HG02870 (cell line): ENCODE results near the gene ARL1.
"Not testable (repeated sequence)": the region's sequence is repeated elsewhere in the genome, so short reads cannot be mapped to it uniquely, and the experiment has no call there.

Experiments
- ATAC-seq: cut with Tn5 transposase; IDR thresholded peaks from one replicate; pipeline ENCODE4 v1.9.1; 2021; ENCODE audit warnings: mild to moderate bottlenecking, moderate library complexity; ENCODE audit not compliant: unreplicated experiment

The ARL1 gene

DNA sequence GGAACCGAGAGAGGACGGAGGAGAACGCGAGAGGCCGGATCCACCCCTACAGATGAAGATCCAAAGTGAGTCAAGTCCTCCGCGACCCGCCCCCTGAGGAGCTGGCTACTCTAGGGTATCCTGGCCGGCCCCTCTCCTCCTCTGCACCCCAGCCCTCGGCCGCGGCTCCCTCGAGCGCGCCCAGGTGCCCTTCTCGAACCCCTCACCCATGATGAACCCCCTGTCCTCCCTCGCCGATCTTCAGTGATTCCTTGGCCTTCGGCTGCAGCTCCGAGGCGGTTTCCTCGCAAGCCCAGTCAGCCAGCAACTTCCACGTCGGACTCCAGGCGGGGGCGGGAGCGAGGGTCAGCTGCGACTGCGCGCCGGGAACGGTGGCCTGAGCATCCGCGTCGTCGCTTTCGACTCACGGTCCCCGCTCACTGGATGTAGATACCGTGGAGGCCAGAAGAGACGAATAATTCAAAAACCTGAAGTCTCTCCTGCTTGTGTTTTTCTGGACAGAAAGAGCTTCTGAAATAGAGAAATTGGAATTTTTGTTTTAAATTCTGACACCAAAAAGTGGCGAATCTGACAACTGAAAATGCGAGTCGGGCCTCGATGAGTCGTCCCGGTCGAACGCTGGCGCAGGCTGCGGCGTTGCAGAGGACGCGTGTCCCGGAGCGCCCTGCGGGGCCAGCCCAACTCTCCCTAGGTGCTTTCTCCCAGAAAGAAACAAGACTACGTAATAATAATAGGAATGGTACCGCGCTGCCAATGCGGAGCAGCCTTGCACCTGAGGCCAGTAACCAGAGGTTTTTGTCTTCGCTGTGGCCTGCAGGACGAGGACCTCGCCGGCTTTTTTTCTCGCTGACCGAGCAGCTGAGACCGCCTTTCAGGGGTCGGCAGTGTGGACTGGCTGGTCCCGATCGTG is at the start of gene ARL1:
Gene ARL1 (minus strand): TSS at position 337 of the 910 bp plus-strand sequence. CDS start 127 bp downstream, at position 210.
- ATAC-seq, result peak; percentile 70

DNA sequence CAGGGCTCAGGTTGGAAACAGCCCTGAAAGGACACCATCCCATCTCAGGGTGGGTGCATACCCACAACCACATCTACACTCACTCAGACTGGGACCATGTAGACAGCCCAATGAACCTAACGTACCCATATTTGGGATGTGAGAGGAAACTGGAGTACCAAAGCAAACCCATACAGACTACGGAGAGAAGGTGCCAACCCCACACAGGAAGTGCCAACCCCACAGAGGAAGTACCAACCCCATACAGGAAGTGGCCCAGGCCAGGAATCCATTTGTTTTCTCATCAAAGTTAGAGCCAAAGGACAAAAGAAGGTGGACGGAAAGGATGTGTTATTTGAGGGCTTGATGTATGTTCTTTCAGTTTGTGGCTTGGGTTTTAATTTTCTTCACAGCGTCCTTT is 48.1 kb upstream of the ARL1 start:
- no peak for ATAC-seq

DNA sequence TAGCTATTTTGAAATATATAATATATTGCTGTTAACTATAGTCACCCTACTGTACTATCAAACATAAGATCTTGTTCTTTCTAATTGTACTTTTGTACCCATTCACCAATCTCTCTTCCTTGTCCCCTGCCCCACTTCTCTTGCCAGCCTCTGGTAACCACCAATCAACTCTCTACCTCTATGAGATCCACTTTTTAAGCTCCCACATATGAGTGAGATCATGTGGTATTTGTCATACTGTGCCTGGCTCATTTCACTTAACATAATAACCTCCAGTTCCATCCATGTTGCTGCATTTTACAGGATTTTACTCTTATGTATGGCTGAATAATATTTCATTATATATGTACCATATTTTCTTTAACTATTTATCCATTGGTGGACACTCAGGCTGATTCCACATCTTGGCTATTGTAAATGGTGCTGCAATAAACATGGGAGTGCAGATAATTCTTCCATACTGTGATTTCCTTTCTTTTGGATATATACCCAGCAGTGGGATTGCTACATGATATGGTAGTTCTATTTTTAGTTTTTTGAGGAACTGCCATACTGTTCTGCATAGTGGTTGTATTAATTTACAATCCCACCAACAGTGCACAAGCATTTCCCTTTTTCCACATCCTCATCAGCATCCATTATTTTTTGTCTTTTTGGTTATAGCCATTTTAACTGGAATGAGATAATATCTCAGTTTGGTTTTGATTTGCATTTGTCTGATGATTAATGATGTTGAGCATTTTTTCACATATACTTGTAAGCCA is 34.1 kb upstream of the ARL1 start:
- ATAC-seq, result no peak

DNA sequence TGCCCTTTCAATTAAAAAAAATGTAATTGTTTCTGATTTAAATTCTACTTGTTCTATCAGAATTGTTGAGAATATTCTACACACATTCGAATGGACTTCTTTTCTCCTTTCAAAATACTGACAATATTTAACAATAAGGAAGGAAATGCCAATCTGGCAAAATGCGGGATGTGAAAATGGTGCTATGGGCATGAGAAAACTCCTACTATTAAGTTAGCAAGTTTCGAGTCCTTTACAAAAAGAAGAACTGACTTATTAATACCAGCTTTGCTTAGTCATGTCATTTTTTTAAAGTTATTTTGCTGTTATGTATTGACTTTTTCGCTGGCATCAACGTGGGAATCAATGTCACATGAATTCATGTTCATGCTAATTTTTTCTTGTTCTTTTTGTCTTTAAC is 31.7 kb upstream of the ARL1 start:
- ATAC-seq, result no peak

DNA sequence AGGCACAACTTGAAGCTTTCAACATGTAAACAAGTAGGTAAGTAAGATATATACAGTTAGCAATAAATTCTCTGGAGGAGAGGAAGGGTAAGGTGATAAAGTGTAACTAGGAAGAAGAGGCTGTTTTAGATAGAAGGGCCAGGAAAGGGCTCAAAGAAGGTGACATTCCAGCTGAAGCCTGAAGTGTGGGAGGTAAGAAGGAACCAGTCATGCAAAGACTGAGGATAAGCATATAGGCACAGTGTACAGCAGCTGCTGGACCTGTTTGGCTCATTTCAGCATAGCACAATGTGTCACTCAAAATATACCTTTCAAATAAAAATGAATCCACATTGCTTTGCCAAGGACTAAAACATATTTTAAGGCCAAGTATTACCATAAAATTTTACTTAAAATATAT is 28.6 kb upstream of the ARL1 start:
- no peak for ATAC-seq

DNA sequence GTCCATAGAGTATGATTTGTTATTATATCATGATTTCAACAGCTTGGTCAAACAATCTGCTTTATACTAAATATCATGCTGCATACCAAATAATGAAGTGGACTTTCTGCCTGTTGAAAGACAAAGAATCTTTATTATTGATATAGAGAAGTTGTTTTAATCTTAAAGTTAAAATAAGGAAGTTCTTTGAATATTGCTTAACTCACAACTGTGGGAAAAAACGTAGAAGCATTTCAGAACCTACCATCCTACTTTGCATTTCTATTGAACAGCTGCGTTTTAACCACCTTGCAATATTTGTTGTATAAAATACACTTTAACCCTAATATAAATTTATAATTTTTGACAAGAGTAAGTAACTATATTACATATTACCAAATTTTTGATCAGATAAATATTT is 22.9 kb upstream of the ARL1 start:
- no peak for ATAC-seq

DNA sequence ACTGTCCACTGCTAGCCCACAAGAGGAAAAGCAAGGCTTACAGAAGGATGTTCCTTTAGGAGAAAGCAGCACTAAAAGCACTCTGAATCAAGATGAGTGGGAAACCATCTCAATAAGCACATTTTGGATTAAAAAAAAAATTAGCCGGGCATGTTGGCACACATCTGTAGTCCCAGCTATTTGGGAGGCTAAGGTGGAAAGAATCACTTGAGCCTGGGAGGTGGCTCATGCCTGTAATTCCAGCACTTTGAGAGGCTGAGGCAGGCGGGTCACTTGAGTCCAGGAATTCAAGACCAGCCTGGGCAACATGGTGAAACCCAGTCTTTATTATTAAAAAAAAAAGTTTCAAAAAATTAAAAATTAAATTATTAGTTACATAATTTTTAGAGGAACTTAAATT is 17.0 kb upstream of the ARL1 start:
- no peak for ATAC-seq

DNA sequence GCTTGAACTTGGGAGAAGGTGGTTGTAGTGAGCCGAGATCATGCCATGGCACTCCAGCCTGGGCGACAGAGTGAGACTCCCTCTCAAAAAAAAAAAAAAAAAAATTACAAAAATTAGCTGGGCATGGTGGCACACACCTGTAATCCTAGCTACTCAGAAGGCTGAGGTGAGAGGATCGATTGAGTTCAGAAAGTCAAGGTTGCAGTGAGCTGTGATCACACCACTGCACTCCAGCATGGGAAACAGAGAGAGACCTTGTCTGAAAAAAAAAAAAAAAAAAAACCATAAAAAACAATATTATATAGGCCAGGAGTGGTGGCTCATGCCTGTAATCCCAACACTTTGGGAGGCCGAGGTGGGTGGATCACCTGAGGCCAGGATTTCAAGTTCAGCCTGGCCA is 14.5 kb upstream of the ARL1 start:
- ATAC-seq, result not testable (repeated sequence)

DNA sequence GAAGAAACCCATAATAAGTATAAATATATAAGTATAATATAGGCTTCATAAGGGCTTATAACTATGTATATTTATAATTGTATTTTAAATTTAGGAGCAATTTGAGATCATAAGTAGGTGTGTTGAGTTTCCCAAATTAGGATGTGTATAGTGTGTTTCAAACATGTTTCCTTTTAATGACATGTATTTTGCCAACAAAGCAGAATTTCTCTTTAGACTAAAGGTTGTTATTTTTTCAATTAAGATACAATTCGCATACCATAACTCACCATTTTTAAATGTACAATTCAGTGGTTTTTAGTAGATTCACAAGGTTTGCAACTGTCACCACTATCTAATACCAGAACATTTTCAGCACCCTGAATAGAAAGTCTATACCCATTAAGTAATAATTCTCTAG is 7.7 kb upstream of the ARL1 start:
- ATAC-seq, result no peak

DNA sequence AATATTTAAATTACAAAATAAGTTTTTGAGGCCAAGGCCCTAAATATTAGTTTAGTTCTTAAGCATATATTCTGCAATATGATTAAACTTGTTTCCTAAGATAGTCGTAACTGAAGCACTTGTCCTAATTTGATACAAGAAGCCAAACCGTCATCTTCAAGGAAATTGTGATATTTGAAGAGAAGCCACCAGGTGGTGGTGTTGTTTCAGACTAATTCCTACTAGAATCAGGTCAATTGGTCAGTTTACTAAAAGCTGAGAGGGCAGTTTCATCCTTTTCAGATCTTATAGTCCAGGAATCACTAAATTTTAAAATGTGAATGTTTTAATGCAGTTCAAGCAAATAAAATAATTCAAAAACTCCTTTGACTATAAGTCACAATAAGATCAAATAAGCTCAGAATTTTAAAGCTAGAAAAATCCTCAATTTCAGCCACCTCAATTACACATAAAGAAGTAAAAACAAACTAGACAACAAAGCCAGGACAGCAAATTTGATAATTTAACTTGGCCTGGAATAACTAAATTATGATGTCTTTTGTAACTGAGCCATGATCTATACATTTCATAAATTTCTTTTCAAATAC is 7.1 kb upstream of the ARL1 start:
- no peak for ATAC-seq

DNA sequence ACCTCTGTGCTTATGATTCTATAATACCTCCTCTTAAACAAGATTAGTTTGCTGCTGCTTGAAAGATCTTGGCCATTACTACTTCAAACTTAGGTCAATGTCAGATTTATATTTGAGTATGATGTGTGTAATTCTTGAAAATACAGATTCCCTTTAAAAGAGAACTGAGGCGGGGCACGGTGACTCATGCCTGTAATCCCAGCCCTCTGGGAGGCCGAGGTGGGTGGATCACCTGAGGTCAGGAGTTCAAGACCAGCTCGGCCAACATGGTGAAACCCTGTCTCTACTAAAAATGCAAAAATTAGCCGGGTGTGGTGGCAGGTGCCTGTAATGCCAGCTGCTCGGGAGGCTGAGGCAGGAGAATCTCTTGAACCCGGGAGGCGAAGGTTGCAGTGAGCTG is 2.6 kb upstream of the ARL1 start:
- not testable (repeated sequence) for ATAC-seq

DNA sequence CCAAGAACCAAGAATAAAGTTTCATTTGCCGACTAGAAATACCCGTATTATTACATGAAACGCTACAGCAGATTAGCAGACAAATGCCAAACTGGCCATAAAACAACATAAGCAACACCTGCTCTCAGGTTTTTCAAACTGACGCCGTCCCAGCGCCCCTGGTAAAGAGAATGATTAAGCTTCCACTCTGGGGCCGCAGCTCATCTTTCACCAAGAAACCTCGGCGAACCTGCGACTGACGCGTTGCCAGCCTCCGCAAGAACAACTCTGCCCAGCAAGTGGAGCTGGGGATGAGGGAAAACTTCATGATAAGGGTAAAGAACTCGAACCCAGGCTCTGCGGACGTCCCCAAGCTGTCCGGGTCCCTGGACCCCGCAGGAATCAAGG is 530 bp downstream of the ARL1 start:
- peak; percentile 15 for ATAC-seq

DNA sequence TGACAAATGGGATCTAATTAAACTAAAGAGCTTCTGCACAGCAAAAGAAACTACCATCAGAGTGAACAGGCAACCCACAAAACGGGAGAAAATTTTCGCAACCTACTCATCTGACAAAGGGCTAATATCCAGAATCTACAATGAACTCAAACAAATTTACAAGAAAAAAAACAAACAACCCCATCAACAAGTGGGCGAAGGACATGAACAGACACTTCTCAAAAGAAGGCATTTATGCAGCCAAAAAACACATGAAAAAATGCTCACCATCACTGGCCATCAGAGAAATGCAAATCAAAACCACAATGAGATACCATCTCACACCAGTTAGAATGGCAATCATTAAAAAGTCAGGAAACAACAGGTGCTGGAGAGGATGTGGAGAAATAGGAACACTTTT is 16.4 kb downstream of the ARL1 start:
- ATAC-seq, result not testable (repeated sequence)

DNA sequence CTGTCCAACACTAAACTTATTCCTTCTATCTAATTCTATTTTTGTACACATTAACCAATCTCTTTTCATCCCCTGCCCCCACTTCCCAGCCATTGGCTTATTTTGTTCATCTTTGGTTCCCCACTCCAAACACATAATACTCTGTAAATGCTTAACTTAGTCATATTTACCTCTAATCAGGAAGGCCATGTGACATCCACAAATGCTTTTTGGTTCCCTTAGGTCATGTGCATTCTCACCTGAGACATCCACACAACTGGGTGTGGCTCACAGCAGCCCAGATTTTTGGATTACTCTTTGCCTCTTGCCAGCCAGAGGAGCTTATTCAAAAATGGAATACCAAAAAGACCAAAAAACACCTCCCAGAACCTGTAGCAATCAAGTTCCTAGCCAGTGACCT is 28.4 kb downstream of the ARL1 start:
- no peak for ATAC-seq

DNA sequence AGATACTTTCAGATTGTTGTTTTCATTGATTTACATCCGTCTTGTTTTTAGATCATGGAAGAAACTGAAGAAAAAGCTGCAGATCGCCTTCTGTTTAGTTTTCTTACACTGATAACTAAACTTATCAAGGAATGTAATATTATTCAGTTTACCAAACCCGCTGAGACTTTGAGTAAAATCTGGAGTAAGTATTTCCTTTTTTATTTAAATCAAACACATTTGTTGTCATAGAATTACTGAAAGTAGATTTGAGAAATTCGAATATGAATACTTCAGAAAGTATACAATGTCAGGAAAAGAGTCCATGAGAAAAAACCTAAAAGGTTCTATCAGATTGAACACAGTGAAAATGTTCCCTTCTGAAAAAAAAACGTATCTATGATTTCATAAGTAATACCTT is 32.0 kb downstream of the ARL1 start:
- no peak for ATAC-seq

DNA sequence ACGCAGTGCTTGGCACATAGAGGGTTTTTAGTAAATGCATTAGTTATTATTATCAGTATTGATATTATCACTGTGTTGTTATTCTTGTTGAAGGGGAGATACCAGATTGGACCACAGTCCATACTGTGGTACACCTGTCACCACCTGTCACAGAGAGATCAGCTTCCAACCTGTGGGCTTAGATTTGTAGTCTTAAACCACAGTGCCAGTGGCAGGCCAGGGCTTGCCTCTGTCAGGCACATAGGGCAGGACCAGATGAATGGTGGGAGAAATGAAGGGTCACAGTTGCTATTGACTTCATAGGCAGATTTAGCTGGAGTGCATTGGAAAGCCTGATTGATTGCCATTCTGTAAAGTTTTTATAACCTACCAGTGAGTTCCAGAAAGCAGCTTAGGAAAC is 35.1 kb downstream of the ARL1 start:
- no peak for ATAC-seq

DNA sequence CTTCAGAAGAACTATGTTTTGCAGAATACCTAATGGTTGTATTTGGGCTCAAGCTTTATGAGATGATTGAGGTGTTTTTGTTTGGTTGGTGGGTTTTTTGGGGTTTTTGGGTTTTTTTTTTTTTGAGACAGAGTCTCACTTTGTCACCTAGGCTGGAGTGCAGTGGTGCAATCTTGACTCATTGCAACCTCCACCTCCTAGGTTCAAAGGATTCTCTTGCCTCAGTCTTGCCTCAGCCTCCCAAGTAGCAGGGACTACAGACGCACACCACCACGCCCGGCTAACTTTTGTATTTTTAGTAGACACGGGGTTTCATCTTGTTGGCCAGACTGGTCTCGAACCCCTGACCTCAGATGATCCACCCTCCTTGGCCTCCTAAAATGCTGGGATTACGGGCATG is 39.6 kb downstream of the ARL1 start:
- no peak for ATAC-seq

DNA sequence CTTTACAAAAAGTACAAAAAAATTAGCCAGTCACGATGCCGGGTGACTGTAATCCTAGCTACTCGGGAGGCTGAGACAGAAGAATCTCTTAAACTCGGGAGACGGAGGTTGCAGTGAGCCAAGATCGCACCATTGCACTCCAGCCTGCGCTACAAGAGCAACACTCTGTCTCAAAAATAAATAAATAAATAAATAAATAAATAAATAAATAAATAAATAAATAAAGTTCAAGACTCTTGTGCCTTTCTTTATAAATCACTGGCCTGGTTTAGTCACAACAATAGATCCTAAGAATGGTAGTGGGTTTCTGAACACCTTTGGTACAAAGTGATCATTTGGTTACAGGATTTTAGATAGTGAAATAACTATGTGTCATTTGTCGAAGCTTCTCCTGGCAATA is 46.1 kb downstream of the ARL1 start:
- no peak for ATAC-seq

DNA sequence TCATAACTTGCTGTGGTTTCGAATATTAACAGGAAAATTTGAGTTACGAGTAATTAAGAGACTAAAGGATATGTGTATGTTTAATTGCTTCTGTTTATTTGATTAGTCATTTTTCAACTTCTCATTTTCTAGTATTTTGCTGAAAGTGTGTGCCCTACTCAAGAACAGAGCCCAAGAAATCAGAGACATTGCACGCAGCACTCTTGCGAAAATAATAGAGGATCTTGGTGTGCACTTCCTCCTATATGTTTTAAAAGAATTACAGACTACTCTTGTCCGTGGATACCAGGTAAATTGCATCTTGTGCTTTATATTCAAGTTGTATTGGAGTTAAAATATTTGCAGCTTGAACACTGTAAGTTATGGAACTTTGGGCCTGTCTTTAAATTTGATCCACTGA is 50.8 kb downstream of the ARL1 start:
- no peak for ATAC-seq

DNA sequence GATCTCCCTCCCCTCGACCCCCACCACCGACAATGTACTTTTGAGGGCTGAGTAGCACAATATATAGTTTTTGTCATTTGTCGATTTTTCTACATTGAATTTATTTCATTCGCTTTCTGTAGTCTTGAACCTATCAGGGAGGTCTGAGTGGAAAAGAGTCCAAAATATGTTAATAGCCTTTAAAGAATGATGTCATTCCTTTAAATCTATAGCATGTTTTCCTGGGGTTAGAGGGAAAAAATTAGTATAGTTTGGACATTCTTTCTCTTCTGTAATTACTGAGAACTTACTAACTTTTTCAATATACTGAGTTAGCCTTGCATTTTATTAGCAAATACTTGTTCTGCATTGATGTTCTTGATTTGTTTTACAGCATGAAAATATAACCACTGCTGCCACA is 55.9 kb downstream of the ARL1 start:
- ATAC-seq, result no peak

DNA sequence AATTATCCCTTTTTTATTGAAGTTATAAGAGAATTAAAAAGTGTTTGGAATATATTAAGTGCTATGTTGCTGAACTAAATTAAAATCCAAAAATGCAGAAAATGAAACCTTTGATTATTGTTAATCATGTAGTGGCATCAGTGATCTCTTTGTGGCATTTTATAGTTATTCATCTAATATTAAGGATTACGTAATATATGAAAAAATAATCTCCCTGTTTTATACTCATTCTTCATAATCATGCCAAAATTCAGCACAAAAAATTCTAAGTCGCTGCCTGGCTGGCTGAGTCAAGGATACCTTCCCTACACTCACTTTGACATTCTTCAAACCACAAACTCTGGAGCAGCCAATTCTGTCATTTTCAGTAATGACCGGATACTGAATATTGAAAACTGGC is 63.7 kb downstream of the ARL1 start:
- no peak for ATAC-seq
